AG10803 (cell line): Measurements from ENCODE around the gene ZNF22.
A peak's percentile ranks its signal among the peaks of the same experiment; 100 is the strongest.

Experiments
- DNase-seq: peaks from one replicate; pipeline ENCODE4 v3.0.0; 2010; ENCODE audit warnings: low read depth
- H3K4me3 ChIP-seq: 2 replicates; pipeline ENCODE4 v1.5.1; 2011; ENCODE audit warnings: mild to moderate bottlenecking, low read length, control low read depth
- TF ChIP-seq, protein P1 (sequence below): conservative IDR thresholded peaks from 2 replicates; pipeline ENCODE4 v1.5.1; 2011; ENCODE audit warnings: mild to moderate bottlenecking, low read length, control low read depth, inconsistent platforms

Gene ZNF22

DNA sequence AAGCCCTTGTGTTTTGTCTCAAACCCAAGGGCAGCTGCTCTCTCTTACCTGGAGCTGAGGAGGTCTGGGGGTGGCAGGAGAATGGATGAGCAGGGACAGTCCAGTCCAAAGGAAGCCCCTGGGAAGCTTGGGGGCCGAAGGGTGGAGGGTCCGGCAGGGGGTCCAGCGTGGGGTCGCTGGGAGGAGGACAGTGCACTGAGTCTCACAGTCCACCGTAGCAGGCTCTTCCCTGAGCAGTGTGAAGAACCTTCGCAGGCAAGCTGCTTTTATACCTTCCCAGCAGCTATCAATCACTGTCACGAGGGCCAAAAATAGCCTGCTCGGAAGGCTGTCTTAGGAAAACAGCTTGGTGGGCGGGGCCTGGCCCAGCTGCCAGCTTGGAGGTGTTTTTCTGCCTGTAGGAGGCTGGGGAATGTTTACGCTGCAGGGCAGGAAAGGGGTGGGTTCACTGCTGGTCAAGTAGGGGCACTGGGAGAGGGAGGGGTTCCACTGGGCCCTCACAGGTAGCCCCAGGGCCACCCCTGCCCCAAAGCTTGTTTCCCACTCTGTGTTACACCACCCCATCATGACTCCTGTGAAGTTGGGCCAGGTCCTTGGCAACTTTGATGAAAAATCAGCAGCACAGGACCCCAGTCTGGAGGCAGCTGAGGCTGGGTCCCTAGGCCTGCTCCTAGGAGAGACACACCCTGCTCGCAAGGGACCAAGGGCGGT is 22.0 kb upstream of the ZNF22 start, which contains the start of gene DEPP1:
Gene DEPP1, minus strand, starts transcription at position 240 of the 711 bp plus-strand sequence. CDS start 779 bp downstream, outside the sequence.
- TF ChIP-seq, protein P1, sequence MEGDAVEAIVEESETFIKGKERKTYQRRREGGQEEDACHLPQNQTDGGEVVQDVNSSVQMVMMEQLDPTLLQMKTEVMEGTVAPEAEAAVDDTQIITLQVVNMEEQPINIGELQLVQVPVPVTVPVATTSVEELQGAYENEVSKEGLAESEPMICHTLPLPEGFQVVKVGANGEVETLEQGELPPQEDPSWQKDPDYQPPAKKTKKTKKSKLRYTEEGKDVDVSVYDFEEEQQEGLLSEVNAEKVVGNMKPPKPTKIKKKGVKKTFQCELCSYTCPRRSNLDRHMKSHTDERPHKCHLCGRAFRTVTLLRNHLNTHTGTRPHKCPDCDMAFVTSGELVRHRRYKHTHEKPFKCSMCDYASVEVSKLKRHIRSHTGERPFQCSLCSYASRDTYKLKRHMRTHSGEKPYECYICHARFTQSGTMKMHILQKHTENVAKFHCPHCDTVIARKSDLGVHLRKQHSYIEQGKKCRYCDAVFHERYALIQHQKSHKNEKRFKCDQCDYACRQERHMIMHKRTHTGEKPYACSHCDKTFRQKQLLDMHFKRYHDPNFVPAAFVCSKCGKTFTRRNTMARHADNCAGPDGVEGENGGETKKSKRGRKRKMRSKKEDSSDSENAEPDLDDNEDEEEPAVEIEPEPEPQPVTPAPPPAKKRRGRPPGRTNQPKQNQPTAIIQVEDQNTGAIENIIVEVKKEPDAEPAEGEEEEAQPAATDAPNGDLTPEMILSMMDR: peak; percentile 27
- peak within 1 kb of the TSS; percentile 79 for H3K4me3 ChIP-seq
- peak; percentile 92 for DNase-seq

DNA sequence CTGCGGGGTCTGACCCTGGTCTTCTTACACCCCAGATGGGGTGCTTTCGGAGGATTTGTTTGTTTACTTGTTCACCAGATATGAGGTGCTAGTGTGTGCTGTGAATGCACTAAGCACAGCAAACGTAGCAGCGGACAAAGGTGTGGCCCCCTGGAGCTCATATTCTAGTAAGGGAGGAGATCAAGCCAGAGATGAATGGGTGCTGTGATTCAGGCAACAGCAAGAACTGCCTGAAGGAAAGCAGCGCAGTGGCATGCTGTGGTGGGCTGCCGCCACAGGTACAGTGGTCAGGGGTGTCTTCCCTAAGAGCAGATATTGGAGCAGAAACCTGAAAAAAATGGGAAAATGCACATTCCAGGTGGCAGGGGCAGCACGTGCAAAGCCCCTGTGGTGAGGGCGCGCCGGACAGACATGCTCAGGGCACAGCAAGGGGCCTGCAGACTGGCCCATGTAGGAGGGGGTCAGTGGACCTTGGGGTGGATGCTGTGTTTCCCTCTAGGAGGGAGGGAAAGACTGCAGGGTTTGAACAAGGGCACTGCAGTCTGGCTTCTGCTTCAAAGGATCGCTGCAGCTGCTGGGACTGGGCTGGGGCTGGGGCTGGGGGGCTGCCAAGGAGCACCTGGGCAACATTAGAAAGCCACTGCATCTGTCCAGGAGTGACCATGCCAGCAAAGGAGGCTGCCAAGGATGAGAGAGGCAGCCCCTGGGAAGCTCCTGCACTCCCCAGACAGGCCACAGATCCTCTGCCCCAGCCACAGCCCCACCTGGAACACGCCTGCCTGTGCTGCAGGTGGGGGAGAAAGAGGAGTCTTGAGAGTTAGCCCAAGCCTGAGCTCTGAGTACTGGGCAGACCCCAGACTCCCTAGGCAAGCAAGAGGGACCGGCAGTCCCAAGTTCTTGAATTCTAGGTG is 21.2 kb upstream of the ZNF22 start:
- H3K4me3 ChIP-seq: no peak overlapping the region
- TF ChIP-seq, protein P1: no peak
- DNase-seq: no peak

DNA sequence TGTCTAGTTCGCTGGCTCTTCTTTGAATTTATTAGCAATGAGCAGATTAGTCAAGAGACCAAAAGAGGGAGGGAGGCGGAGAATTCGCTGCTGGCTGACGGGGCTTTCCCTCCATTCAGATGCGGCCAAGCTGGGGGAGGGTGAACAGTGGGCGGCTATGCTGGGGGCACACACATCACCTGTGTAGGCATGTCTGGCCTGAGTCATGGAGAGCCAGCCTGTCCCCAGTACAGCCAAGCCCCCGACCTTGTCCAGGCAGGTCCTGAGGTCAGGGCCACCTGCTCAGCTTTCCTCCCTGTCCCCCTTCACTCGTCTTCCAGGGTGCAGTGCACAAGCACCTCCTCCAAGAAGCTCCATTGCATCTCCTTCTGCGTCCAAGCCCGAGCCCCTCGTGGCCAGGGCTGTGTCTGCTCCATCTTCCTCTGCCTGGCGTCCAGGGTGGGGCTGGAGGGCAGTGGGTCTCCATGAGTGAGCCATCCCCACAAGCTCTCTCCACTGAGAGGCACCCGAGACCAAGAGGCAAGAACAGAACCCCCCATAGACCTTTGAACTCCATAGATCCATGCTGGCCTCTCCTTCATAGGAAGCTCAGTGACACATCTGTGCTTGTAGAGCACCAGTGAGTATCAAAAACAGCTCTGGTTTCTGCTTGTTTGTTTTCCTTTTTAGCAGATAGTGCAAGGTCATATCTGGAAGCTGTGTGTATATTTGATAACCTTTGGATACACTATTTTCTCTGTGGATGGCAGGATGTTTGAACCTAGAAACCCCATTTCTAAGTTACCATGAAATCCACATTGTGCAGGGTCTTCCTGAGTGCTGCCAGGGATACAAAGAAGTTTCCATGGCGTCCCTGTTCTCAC is 20.2 kb upstream of the ZNF22 start:
- no peak overlapping the region for H3K4me3 ChIP-seq
- TF ChIP-seq, protein P1: no peak
- DNase-seq: no peak

DNA sequence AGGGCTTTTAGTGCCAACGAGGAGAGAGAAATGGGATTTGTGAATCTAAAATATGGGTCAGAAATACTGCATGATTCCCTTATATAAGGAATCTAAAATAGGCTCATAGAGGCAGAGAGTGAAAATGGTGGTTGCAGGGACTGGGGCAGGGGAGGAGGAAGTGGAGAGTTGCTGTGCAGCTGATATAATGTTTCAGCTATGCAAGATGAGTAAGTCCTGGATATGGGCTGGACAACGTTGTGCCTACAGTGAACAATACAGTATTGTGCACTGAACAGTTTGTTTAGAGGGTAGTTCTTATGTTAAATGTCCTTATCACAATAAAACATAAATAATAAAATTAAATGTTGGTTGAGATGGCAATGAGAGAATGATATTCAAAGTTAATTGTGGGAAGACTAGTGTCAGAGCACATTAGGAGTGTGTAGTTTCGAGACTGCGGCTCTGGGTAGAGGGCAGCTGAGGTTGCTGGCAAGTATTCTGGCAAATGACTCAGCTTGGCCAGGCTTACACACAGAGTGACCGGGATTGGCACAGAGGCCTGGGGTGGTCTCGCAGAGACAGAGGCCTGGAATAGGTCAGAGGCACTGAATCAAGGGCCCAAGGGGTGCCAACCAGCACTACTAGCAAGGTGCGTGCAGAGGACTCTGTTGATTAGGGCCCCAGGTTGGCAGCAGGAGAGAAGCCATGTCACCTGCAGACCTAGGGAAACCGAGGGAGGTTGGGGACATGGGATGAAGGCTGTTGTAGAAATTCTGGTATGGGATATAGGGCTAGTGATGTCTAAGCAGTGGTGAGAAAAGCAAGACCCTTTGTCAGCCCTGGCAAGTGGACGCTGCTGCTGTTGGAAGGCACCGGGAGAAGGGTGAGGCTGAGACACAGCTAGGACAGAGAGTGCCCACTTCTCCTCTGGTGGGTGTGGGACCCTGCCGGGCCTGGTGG is 19.3 kb upstream of the ZNF22 start:
- TF ChIP-seq, protein P1: no peak
- peak; percentile 89 for DNase-seq
- no peak overlapping the region for H3K4me3 ChIP-seq

DNA sequence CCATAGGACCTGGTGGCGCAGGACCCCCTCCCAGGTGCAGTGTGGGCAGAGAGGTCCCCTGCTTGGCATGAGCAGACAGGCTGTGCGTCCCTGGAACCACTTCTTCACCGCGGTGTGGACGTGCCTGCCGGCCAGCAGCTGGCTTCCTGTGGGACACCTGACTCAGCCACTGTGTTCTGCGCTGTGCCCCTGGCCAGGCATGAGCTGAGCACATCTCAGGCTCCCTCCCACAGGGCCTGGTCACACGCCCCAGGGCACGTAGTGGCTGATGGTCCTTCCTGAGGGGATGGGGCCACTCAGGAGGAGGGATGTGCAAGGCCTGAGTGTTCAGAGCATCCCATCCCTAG is 18.6 kb upstream of the ZNF22 start:
- TF ChIP-seq, protein P1: no peak
- no peak overlapping the region for H3K4me3 ChIP-seq
- DNase-seq: no peak

DNA sequence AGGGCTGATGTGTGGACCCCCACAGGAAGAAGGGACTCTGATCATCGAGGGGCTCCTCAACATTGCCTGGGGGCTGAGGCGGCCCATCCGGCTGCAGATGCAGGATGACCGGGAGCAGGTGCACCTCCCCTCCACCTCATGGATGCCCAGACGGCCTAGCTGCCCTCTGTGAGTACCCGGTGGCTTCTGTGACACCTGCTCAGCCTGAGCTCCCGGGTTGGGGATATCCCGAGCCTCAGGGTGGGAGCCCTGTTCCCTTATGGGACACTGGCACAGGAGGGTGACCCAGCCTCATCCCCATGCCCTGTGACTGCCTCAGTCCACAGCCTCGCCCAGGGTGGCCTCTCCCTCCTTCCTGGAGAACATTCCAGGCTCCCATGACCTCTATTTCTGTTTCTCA is 18.2 kb upstream of the ZNF22 start:
- no peak overlapping the region for H3K4me3 ChIP-seq
- TF ChIP-seq, protein P1: no peak
- no peak for DNase-seq
